Fibroblast of villous mesenchyme (primary cell): Measurements from ENCODE around the gene PLEKHA5. TPM values are rescaled to one million over a fixed set of nuclear protein-coding genes. Genes with fewer than 3 reads are reported as not detected.

ENCODE experiments used
- DNase-seq: peaks from one replicate; pipeline ENCODE4 v3.0.0-alpha.2; 2010; ENCODE audit warnings: low read depth
- H3K4me3 ChIP-seq: 2 replicates; pipeline ENCODE4 v1.5.1; 2011; ENCODE audit warnings: low read depth, mild to moderate bottlenecking, low read length
- CTCF ChIP-seq: IDR thresholded peaks from 2 replicates; pipeline ENCODE4 v1.5.1; 2012; ENCODE audit warnings: low read depth, mild to moderate bottlenecking, low read length; ENCODE audit not compliant: insufficient read depth
- total RNA-seq: library from RNA; depleted of rRNA; stranded (reverse); fragments of >200 nt; gene quantifications from 2 replicates; pipeline ENCODE4 v1.2.3, GENCODE V29; 2012

The PLEKHA5 gene
- total RNA-seq, 1 donor = 37.1 TPM

- DNase-seq = peak; percentile 57
- no peak overlapping the region for H3K4me3 ChIP-seq
- no peak for TF ChIP-seq CTCF
Measured at GRCh38 chr12:19139615-19140194, 10.2 kb downstream of the PLEKHA5 start.

GRCh38 chr12:19140381-19141236, 11.1 kb downstream of the PLEKHA5 start:
- peak; percentile 55 for DNase-seq
- no peak overlapping the region for H3K4me3 ChIP-seq
- no peak for TF ChIP-seq CTCF

- no peak for TF ChIP-seq CTCF
- DNase-seq = no peak
- H3K4me3 ChIP-seq = no peak overlapping the region
Measured at GRCh38 chr12:19142499-19142898, 13.0 kb downstream of the PLEKHA5 start.

GRCh38 chr12:19144287-19144686, 14.8 kb downstream of the PLEKHA5 start:
- TF ChIP-seq CTCF = no peak
- H3K4me3 ChIP-seq = no peak overlapping the region
- no peak for DNase-seq

- TF ChIP-seq CTCF = no peak
Measured at GRCh38 chr12:19144985-19145384, 15.5 kb downstream of the PLEKHA5 start.

GRCh38 chr12:19148860-19149259, 19.3 kb downstream of the PLEKHA5 start:
- DNase-seq = no peak
- no peak for TF ChIP-seq CTCF
- no peak overlapping the region for H3K4me3 ChIP-seq

More at GRCh38 chr12:19144985-19145384, 15.5 kb downstream of the PLEKHA5 start:
- DNase-seq = no peak
- no peak overlapping the region for H3K4me3 ChIP-seq
